Gastroesophageal sphincter (tissue), 3 donors: ENCODE data around the gene TMIGD1.

Source experiments
- CTCF ChIP-seq, 4 experiments: fragments of 200-600 bp in 2 of 4; fragments of 450-650 bp in 2 of 4; sonication (generic) in 1 of 4; IDR thresholded peaks; one replicate each; pipeline ENCODE4 v1.5.1; 2017 to 2019; ENCODE audit warnings: antibody characterized with exemption in 4 of 4, mild to moderate bottlenecking in 2 of 4, moderate library complexity in 2 of 4
- EP300 ChIP-seq: sonication (generic); formaldehyde crosslinking; IDR thresholded peaks from one replicate; pipeline ENCODE4 v1.6.1; 2017; ENCODE audit warnings: antibody characterized with exemption, mild to moderate bottlenecking
- POLR2AphosphoS5 ChIP-seq: sonication (generic); formaldehyde crosslinking; IDR thresholded peaks from one replicate; pipeline ENCODE4 v1.6.1; 2017; ENCODE audit warnings: antibody characterized with exemption

- no peak for TF ChIP-seq EP300
- TF ChIP-seq CTCF (IDR thresholded peaks at IDR 0.05): no peak
- TF ChIP-seq POLR2AphosphoS5: peak; percentile 7
Measured at GRCh38 chr17:30318155-30318554, 15.7 kb downstream of the TMIGD1 start.
